Panc1 (cell line): ENCODE measurements around the gene GGN. TPM values are rescaled to one million over a fixed set of nuclear protein-coding genes. Genes with fewer than 3 reads are reported as not detected.

Experiments used
- ATAC-seq: fragments of 200-7000 bp; cut with Tn5 transposase; 2 replicates; pipeline ENCODE4 v1.9.1; 2020; ENCODE audit warnings: mild to moderate bottlenecking, moderate library complexity
- BruUV-seq: library from RNA; stranded (reverse); fragments of 400-500 nt; replicated peaks from 2 replicates; lab custom pipeline; 2021; lab: Mats Ljungman, UMichigan
- CTCF ChIA-PET: fragments of 300-600 bp; sonication (Branson Sonifier 250); formaldehyde crosslinking; loops from one replicate; lab custom pipeline; 2022; ENCODE audit warnings: antibody characterized with exemption; lab: Charles Lee
- POLR2A ChIA-PET: fragments of 300-600 bp; sonication (Branson Sonifier 250); formaldehyde crosslinking; loops from one replicate; lab custom pipeline; 2022; ENCODE audit warnings: antibody characterized with exemption; lab: Charles Lee
- DNase-seq: peaks from one replicate; pipeline ENCODE4 v3.0.0-alpha.2; 2010; ENCODE audit warnings: low read depth, low spot score
- H3K27ac ChIP-seq: 2 replicates; pipeline ENCODE4 v1.5.1; 2011; ENCODE audit warnings: mild to moderate bottlenecking, low read length, inconsistent platforms
- H3K27me3 ChIP-seq: fragments of 200-500 bp; sonication (Bioruptor generic); 2 replicates; pipeline ENCODE4 v1.6.0; 2014; ENCODE audit warnings: low read length, inconsistent platforms; ENCODE audit not compliant: control insufficient read depth, insufficient read depth
- H3K36me3 ChIP-seq: fragments of 200-500 bp; sonication (Bioruptor generic); 2 replicates; pipeline ENCODE4 v1.5.1; 2014; ENCODE audit warnings: inconsistent platforms, mild to moderate bottlenecking, low read length, moderate library complexity; ENCODE audit not compliant: control insufficient read depth, insufficient read depth
- H3K4me1 ChIP-seq: 2 replicates; pipeline ENCODE4 v1.5.1; 2011; ENCODE audit warnings: inconsistent platforms, mild to moderate bottlenecking, low read length, moderate library complexity; ENCODE audit not compliant: control insufficient read depth, insufficient read depth
- H3K4me3 ChIP-seq, 2 experiments: 2 replicates each; pipeline ENCODE4 v1.5.1; 2011 to 2012; ENCODE audit warnings: low read depth in 2 of 2, low read length in 2 of 2, mild to moderate bottlenecking in 2 of 2, inconsistent platforms in 1 of 2, moderate library complexity in 1 of 2
- H3K9me3 ChIP-seq: fragments of 200-500 bp; sonication (Bioruptor generic); 2 replicates; pipeline ENCODE4 v1.5.1; 2014; ENCODE audit warnings: low read depth, mild to moderate bottlenecking, inconsistent platforms, low read length, moderate library complexity; ENCODE audit not compliant: control insufficient read depth, insufficient read depth
- CTCF ChIP-seq: fragments of 450-650 bp; IDR thresholded peaks from 2 replicates; pipeline ENCODE4 v1.5.1; 2017; ENCODE audit warnings: mild to moderate bottlenecking
- POLR2AphosphoS5 ChIP-seq: IDR thresholded peaks from 2 replicates; pipeline ENCODE4 v1.6.1; 2012; ENCODE audit warnings: mild to moderate bottlenecking, low read depth, low read length, moderate library complexity
- REST ChIP-seq, 2 experiments: IDR thresholded peaks; 2 replicates each; pipeline ENCODE4 v1.6.1; 2011 to 2012; ENCODE audit warnings: low read depth in 2 of 2, control low read depth in 1 of 2, low read length in 1 of 2, mild to moderate bottlenecking in 1 of 2, moderate library complexity in 1 of 2; ENCODE audit not compliant: insufficient read depth in 1 of 2
- SIN3A ChIP-seq: IDR thresholded peaks from 2 replicates; pipeline ENCODE4 v1.6.1; 2012; ENCODE audit warnings: low read depth, mild to moderate bottlenecking, low read length, moderate library complexity, borderline replicate concordance; ENCODE audit not compliant: insufficient read depth
- TCF7L2 ChIP-seq: IDR thresholded peaks from 2 replicates; pipeline ENCODE4 v1.6.1; 2011; ENCODE audit warnings: mild to moderate bottlenecking, low read depth, low read length, inconsistent platforms
- in situ Hi-C: cut with HindIII; loops from 2 replicates; pipeline ENCODE4 v1.10.0; 2016; ENCODE audit warnings: low sequenced_read_pairs, low pct_unique_long_range_greater_than_20kb
- intact Hi-C: fragments of 100-400 bp; cut with micrococcal nuclease; formaldehyde crosslinking; loops from one replicate; pipeline ENCODE4 v1.10.0; 2022; ENCODE audit not compliant: unreplicated experiment
- total RNA-seq: library from RNA; stranded (reverse); gene quantifications from one replicate; pipeline ENCODE4 v1.2.1, GENCODE V29; 2021; ENCODE audit not compliant: unreplicated experiment

Gene GGN
- total RNA-seq, 1 experiment from 2014 or later, result 1.4 TPM

GRCh38 chr19:38378866-38379265 lies 9.0 kb downstream of the GGN start:
- Histone ChIP-seq H3K36me3 (peaks cover 22% of the 10 kb centered on the region), H3K9me3 (no peaks in the 10 kb centered on the region), H3K4me1 (peaks cover 8% of the 10 kb centered on the region), H3K27me3 (no peaks in the 10 kb centered on the region), H3K27ac (no peak overlapping the region), H3K4me3 (no peak overlapping the region)
- ATAC-seq (no peak), DNase-seq (no peak)
- ChIA-PET CTCF (no interaction called here), POLR2A (no interaction called here)
- no peak for TF ChIP-seq REST (IDR thresholded peaks at IDR 0.05; ENCODE audit: insufficient read depth in 1 of 2, low read depth in 2 of 2, low read length in 1 of 2)
- TF ChIP-seq CTCF, result no peak
- TF ChIP-seq SIN3A, result no peak
- no peak for TF ChIP-seq TCF7L2
- TF ChIP-seq POLR2AphosphoS5, result no peak
- in situ Hi-C loops (no loop called here), intact Hi-C loops (no loop called here)
- no TSS peak for BruUV-seq

- in situ Hi-C loops (no loop called here), intact Hi-C loops (no loop called here)
- H3K9me3 ChIP-seq, result no peaks in the 10 kb centered on the region
- no TSS peak for BruUV-seq
- no peak for TF ChIP-seq SIN3A
- TF ChIP-seq CTCF, result no peak
- no peak for TF ChIP-seq TCF7L2
- TF ChIP-seq POLR2AphosphoS5, result no peak
- TF ChIP-seq REST (IDR thresholded peaks at IDR 0.05; ENCODE audit: insufficient read depth in 1 of 2, low read depth in 2 of 2, low read length in 1 of 2), result no peak
- no peak for ATAC-seq
- peaks cover 10% of the 10 kb centered on the region for H3K4me1 ChIP-seq
- H3K27me3 ChIP-seq, result no peaks in the 10 kb centered on the region
- DNase-seq, result no peak
- H3K36me3 ChIP-seq, result peaks cover 18% of the 10 kb centered on the region; the same call in 1 of the 2 replicates
- H3K27ac ChIP-seq, result no peak overlapping the region
- ChIA-PET CTCF (no interaction called here), POLR2A (interaction anchor here (1.1 to 1.2 kb wide), 2 partner anchors 10 to 18 kb away, joined by 3 read pairs; no protein-coding TSS in a partner anchor)
- H3K4me3 ChIP-seq, result no peak overlapping the region
Measured at GRCh38 chr19:38377052-38377451, 10.8 kb downstream of the GGN start.
